Urinary bladder (tissue), 4 donors: ENCODE data around the gene ESYT2. TPM values are rescaled to one million over a fixed set of nuclear protein-coding genes. Genes with fewer than 3 reads are reported as not detected.
A peak's percentile ranks its signal among the peaks of the same experiment; 100 is the strongest.
"Not testable (repeated sequence)": the region's sequence is repeated elsewhere in the genome, so short reads cannot be mapped to it uniquely, and the experiment has no call there.

Experiments
- DNase-seq: peaks from one replicate; pipeline ENCODE4 v3.0.0-alpha.2; 2015; ENCODE audit errors: extremely low spot score
- H3K27ac ChIP-seq: one replicate; pipeline ENCODE4 v1.5.1; 2013; ENCODE audit warnings: low read depth, mild to moderate bottlenecking, moderate library complexity
- H3K36me3 ChIP-seq: one replicate; pipeline ENCODE4 v1.6.1; 2013; ENCODE audit warnings: mild to moderate bottlenecking, moderate library complexity; ENCODE audit not compliant: insufficient read depth
- H3K4me1 ChIP-seq: one replicate; pipeline ENCODE4 v1.6.1; 2013; ENCODE audit warnings: mild to moderate bottlenecking, moderate library complexity; ENCODE audit not compliant: insufficient read depth
- H3K4me3 ChIP-seq: one replicate; pipeline ENCODE4 v1.5.1; 2013; ENCODE audit warnings: low read depth, low read length
- WGBS: extraction: QIAGEN DNeasy Blood & Tissue Kit; methylation state at CpG from one replicate; pipeline ENCODE4 v1.1.7; 2013; 5-methylcytosine and 5-hydroxymethylcytosine counted together
- polyA plus RNA-seq: library from polyadenylated mRNA; stranded (reverse); fragments of 200-250 nt; gene quantifications from one replicate; pipeline ENCODE4 v1.2.3, GENCODE V29; 2013
- total RNA-seq: library from RNA; depleted of rRNA; stranded (reverse); fragments of >200 nt; gene quantifications from one replicate; pipeline ENCODE4 v1.2.3, GENCODE V29; 2014
- donor health status: healthy with polysubstance abuse.
- donor health status: healthy.

The ESYT2 gene
- total and polyA plus RNA-seq, 2 donors: 61.5 to 106 TPM

- not testable (repeated sequence) for H3K36me3 ChIP-seq, H3K4me1 ChIP-seq, DNase-seq
- Histone ChIP-seq H3K27ac (peak overlapping the region; percentile 72), H3K4me3 (peak overlapping the region; percentile 48)
- WGBS: 60% methylated on average over 13 of the region's 13 CpGs
Measured at GRCh38 chr7:158862985-158863610, 33.8 kb upstream of the ESYT2 start.

DNA sequence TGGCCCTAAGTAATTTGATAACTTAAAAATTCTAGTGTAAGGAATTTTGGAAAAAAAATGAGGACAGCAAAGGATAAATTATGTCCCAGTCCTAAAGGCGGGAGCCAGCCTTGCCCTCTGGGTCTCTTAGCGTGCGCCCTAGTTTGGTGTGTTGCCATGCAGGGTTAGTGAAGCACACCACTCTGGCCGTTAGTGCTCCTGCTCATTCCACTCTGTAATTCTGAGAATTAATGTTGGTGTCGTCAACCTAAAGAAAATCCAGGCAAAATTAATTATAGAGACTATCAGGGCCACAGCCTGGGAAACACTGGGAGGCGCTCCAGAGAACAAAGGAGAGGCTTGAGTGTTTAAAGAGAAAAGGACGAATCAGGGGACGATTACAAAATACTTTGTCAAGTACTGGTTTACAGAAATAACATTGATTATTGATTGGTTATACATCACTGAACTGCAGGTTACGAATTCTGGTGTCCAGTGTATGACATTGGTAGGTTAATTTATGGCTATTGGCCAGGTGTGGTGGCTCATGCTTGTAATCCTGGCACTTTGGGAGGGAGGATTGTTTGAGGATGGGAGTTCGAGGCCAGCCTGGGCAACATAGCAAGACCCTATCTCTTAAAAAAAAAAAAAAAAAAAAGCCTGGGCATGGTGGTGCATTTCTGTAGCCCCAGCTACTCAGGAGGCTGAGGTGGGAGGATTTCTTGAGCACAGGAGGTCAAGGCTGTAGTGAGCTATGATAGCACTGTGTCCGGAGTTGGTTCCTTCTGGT is 32.8 kb upstream of the ESYT2 start:
- WGBS: 89% methylated on average over 11 of the region's 11 CpGs
- no peak overlapping the region for H3K27ac ChIP-seq
- DNase-seq: no peak
- H3K4me3 ChIP-seq: no peak overlapping the region
- H3K36me3 ChIP-seq: no peaks in the 10 kb centered on the region
- no peaks in the 10 kb centered on the region for H3K4me1 ChIP-seq

DNA sequence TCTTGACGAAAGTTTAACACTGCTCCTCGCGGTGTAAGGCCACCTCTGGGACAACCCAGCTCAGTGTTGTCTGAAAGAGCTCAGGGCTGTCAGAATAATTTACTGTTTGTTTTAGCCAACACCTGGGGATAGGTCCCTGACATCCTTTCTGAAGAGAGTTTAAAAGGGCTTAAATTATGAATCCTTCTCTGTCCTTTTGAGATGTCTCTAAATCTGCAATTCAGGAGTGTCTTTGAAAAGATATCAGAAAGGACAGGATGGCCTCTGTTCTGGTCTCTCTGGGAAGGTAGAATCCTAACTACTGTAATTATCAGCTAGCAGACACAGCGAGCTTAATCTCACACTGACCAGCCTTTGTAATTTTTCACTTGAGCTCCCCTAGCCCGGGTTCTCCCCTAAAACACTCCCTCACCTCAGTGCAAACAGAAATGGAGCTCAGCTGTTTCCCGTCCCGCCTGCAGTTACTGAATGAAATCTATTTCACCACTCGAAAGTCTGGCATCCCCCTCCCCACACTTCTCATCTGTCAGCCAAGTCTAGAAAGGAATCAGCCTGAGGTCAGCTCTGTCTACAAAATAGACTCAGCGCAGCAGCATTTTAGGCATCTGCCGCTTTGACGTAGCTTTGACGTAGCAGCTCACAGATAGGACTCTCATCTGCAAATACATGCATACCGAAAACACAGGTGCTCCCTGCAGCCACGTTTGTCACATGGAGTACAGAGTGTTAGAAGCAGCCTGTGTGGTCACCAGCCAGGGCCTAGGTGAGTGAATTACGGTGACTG is 31.9 kb upstream of the ESYT2 start:
- Histone ChIP-seq H3K4me1 (no peaks in the 10 kb centered on the region), H3K36me3 (no peaks in the 10 kb centered on the region), H3K4me3 (no peak overlapping the region), H3K27ac (no peak overlapping the region)
- WGBS: 66% methylated on average over 15 of the region's 15 CpGs
- no peak for DNase-seq

- Histone ChIP-seq H3K4me1 (no peaks in the 10 kb centered on the region), H3K36me3 (no peaks in the 10 kb centered on the region), H3K4me3 (no peak overlapping the region), H3K27ac (no peak overlapping the region)
- no peak for DNase-seq
- 93% methylated on average over 1 of the region's 1 CpG for WGBS
Measured at GRCh38 chr7:158860394-158860793, 31.1 kb upstream of the ESYT2 start.

- Histone ChIP-seq H3K27ac (peak overlapping the region; percentile 18), H3K36me3 (no peaks in the 10 kb centered on the region), H3K4me1 (no peaks in the 10 kb centered on the region), H3K4me3 (no peak overlapping the region)
- no peak for DNase-seq
- 63% methylated on average over 5 of the region's 5 CpGs for WGBS
Measured at GRCh38 chr7:158858592-158859503, 29.5 kb upstream of the ESYT2 start.

DNA sequence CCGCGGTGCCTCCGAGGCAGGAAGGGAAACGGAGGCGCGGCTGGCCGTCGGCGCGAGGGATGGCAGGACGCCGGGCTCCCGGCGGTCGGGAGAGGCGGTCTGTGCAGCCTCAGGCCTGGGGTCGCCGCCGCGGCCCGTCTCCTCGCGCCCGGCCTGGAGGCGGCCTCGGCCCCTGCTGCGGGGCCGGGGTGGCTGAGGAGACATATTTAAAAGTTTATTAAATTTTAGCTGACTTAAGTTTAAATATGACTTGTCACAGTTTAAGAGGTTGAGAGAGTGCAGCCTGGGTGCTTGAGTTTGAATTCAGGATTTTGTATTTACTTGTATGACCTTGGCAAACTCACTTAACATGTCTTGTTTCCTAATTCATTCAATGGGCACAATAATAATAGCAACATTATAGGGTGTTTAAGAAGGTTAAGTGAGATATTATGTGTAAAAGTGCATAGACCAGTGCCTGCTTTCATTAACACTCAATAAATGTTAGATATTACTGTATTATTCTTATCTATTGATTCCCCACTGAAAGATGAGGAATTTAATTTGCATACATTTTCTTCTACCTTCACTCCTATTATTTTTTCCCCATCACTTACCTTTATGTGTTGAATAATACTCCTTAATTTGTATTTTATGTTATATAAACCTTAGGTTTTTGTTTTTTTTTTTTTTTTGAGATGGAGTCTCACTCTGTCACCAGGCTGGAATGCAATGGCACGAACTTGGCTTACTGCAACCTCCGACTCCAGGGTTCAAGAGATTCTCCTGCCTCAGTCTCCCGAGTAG is 27.8 kb upstream of the ESYT2 start:
- DNase-seq: no peak
- WGBS: 5% methylated on average over 31 of the region's 31 CpGs
- no peaks in the 10 kb centered on the region for H3K4me1 ChIP-seq
- H3K27ac ChIP-seq: peak overlapping the region; percentile 81
- no peaks in the 10 kb centered on the region for H3K36me3 ChIP-seq
- peak overlapping the region; percentile 100 for H3K4me3 ChIP-seq

- no peaks in the 10 kb centered on the region for H3K4me1 ChIP-seq
Measured at GRCh38 chr7:158854681-158855081, 25.4 kb upstream of the ESYT2 start.

GRCh38 chr7:158850545-158851102 is 21.3 kb upstream of the ESYT2 start:
- no peak for DNase-seq
- H3K4me3 ChIP-seq: no peak overlapping the region
- H3K27ac ChIP-seq: no peak overlapping the region
- WGBS: 43% methylated on average over 5 of the region's 5 CpGs
- no peaks in the 10 kb centered on the region for H3K36me3 ChIP-seq
- H3K4me1 ChIP-seq: no peaks in the 10 kb centered on the region

More at GRCh38 chr7:158854681-158855081, 25.4 kb upstream of the ESYT2 start:
- no peak overlapping the region for H3K27ac ChIP-seq
- DNase-seq: no peak
- no peaks in the 10 kb centered on the region for H3K36me3 ChIP-seq
- H3K4me3 ChIP-seq: no peak overlapping the region
- 88% methylated on average over 7 of the region's 7 CpGs for WGBS

GRCh38 chr7:158849768-158850544 is 20.6 kb upstream of the ESYT2 start:
- Histone ChIP-seq H3K4me3 (no peak overlapping the region), H3K36me3 (no peaks in the 10 kb centered on the region), H3K4me1 (no peaks in the 10 kb centered on the region), H3K27ac (no peak overlapping the region)
- no peak for DNase-seq
- 65% methylated on average over 5 of the region's 5 CpGs for WGBS

- H3K36me3 ChIP-seq: no peaks in the 10 kb centered on the region
- no peak overlapping the region for H3K4me3 ChIP-seq
- H3K27ac ChIP-seq: no peak overlapping the region
- H3K4me1 ChIP-seq: no peaks in the 10 kb centered on the region
- 93% methylated on average over 5 of the region's 5 CpGs for WGBS
- DNase-seq: no peak
Measured at GRCh38 chr7:158849442-158849767, 20.1 kb upstream of the ESYT2 start.

DNA sequence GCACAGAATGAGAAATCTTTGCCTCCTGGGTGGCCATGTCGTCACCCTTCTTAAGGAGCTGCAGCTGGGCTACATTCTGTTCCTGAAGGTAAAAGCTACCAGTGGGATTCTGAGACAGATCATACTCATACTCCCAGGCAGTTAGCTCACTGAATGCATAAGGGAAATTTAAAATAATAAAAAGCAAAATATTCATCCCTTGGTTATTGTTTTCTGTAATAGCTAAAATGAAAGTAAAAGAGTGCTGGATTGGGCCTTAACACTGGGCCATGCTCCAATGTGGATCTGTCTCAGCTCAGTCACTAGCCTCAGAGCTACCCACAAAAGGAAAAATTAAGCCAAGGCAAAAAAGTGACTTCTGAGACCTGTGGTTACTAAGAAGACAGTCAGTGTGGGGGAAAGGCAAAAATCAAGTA is 18.1 kb upstream of the ESYT2 start:
- Histone ChIP-seq H3K27ac (peak overlapping the region; percentile 2), H3K36me3 (no peaks in the 10 kb centered on the region), H3K4me3 (peak overlapping the region; percentile 21), H3K4me1 (no peaks in the 10 kb centered on the region)
- DNase-seq: no peak
- WGBS: 56% methylated on average over 1 of the region's 1 CpG

DNA sequence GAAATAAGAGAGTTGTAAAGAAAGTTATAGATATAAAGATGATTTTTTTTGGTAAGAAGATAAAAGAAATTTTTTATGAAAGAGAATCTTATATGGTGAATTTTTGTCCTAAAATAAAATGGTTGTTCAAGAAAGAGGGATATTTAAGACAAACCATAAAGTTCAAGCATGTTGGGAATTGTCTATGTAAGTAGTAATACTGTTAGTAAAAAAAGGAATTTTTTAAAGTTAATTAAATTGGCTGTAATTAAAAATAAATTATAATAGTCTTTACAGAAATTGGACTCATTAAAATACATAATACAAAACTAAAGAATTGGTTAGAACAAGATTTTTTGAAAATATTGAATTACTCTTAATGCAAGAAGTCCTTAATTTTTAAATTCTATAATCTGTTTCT is 17.0 kb upstream of the ESYT2 start:
- Histone ChIP-seq H3K4me1 (no peaks in the 10 kb centered on the region), H3K27ac (no peak overlapping the region), H3K36me3 (no peaks in the 10 kb centered on the region), H3K4me3 (no peak overlapping the region)
- DNase-seq: no peak
